Testis (tissue), 3 donors: ENCODE results near the gene ERBB4. TPM values are rescaled to one million over a fixed set of nuclear protein-coding genes. Genes with fewer than 3 reads are reported as not detected.

Experiments used
- DNase-seq: peaks from one replicate; pipeline ENCODE4 v3.0.0-alpha.2; 2019
- H3K27ac ChIP-seq, 2 donors: fragments of 200-600 bp; sonication (generic); one replicate each; pipeline ENCODE4 v1.5.1; 2019
- H3K27me3 ChIP-seq: fragments of 200-600 bp; sonication (generic); one replicate; pipeline ENCODE4 v1.5.1; 2019
- H3K36me3 ChIP-seq: fragments of 200-600 bp; sonication (generic); one replicate; pipeline ENCODE4 v1.5.1; 2017; ENCODE audit warnings: low read depth; ENCODE audit errors: missing control alignments
- H3K4me1 ChIP-seq: fragments of 200-600 bp; sonication (generic); one replicate; pipeline ENCODE4 v1.5.1; 2019
- H3K4me3 ChIP-seq, 2 donors: fragments of 200-600 bp; sonication (generic); one replicate each; pipeline ENCODE4 v1.5.1; 2017 to 2019
- H3K9me3 ChIP-seq: fragments of 200-600 bp; sonication (generic); one replicate; pipeline ENCODE4 v1.5.1; 2017
- CTCF ChIP-seq, 3 experiments: fragments of 450-650 bp in 2 of 3; fragments of 200-600 bp in 1 of 3; sonication (generic) in 1 of 3; IDR thresholded peaks; one replicate each; pipeline ENCODE4 v1.5.1; 2016 to 2019; ENCODE audit warnings: antibody characterized with exemption in 3 of 3, mild to moderate bottlenecking in 2 of 3, moderate library complexity in 1 of 3
- POLR2A ChIP-seq: fragments of 450-650 bp; IDR thresholded peaks from one replicate; pipeline ENCODE4 v1.6.1; 2017; ENCODE audit warnings: antibody characterized with exemption, mild to moderate bottlenecking, moderate library complexity
- WGBS, 2 donors: methylation state at CpG; one replicate each; pipeline ENCODE4 v1.1.5; 2018; 5-methylcytosine and 5-hydroxymethylcytosine counted together
- intact Hi-C: fragments of 100-400 bp; cut with DNase I; formaldehyde crosslinking; loops from one replicate; pipeline ENCODE4 v1.15.1; 2023; ENCODE audit warnings: low total_unique reads
- polyA plus RNA-seq: library from polyadenylated mRNA; stranded (reverse); fragments of 350-450 nt; fragmentation: Illumina TruSeq; extraction: RNeasy Lipid Tissue Mini Kit (QIAGEN cat#74804); gene quantifications from one replicate; pipeline ENCODE4 v1.2.3, GENCODE V29; 2014; ENCODE audit warnings: low read depth, low replicate concordance; ENCODE audit not compliant: insufficient read depth
- total RNA-seq, 2 donors: library from RNA; depleted of rRNA; stranded (reverse); fragments of >200 nt; gene quantifications; one replicate each; pipeline ENCODE4 v1.2.3, GENCODE V29; 2016

ERBB4 gene
- total and polyA plus RNA-seq, 3 donors from 2014 or later = 6.1 to 62.7 (median 47.7) TPM

- TF ChIP-seq POLR2A (no peak), CTCF (IDR thresholded peaks at IDR 0.05) (no peak)
- Histone ChIP-seq H3K36me3 (no peaks in the 10 kb centered on the region), H3K27ac (no peak overlapping the region), H3K27me3 (no peaks in the 10 kb centered on the region), H3K4me3 (no peak overlapping the region), H3K4me1 (no peaks in the 10 kb centered on the region), H3K9me3 (no peaks in the 10 kb centered on the region)
- intact Hi-C loops = no loop called here
- DNase-seq = no peak
- 70 to 74% methylated on average over 2 of the region's 2 CpGs for WGBS, 2 donors
These were observed 1050.9 kb downstream of the ERBB4 start for GRCh38 chr2:211487733-211488132.

DNA sequence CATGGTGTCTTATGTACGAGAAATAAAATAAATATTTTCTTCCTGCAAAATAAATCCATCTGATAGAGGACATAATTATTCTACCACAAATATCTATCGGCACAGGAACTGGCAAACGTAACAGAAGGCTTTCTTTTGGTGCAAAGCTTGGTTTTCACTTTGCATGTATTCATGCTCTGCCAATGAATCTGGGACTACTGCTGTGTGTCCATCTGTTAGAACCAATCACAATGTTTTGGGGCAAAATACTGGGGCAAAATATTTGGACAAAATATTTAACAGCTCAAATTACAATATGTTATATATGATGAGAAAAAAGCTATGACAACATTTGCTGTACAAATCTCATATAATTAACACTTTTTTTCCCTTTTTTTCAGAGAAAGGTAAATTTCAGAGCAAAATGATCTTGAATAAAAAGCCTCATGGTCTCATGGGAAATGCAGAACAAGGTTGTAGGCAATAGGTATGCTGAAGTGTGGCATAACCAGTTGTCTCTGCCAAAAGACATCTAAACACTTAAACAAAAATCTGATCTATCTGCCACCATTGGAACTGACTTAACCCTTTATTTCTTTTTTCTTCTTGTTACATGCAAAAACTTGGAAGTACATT lies 1059.0 kb downstream of the ERBB4 start:
- Histone ChIP-seq H3K4me1 (no peaks in the 10 kb centered on the region), H3K27ac (no peak overlapping the region), H3K36me3 (no peaks in the 10 kb centered on the region), H3K4me3 (no peak overlapping the region), H3K9me3 (no peaks in the 10 kb centered on the region), H3K27me3 (no peaks in the 10 kb centered on the region)
- 72 to 73% methylated on average over 3 of the region's 3 CpGs for WGBS, 2 donors
- intact Hi-C loops = no loop called here
- TF ChIP-seq CTCF (IDR thresholded peaks at IDR 0.05) (no peak), POLR2A (no peak)
- DNase-seq = no peak

DNA sequence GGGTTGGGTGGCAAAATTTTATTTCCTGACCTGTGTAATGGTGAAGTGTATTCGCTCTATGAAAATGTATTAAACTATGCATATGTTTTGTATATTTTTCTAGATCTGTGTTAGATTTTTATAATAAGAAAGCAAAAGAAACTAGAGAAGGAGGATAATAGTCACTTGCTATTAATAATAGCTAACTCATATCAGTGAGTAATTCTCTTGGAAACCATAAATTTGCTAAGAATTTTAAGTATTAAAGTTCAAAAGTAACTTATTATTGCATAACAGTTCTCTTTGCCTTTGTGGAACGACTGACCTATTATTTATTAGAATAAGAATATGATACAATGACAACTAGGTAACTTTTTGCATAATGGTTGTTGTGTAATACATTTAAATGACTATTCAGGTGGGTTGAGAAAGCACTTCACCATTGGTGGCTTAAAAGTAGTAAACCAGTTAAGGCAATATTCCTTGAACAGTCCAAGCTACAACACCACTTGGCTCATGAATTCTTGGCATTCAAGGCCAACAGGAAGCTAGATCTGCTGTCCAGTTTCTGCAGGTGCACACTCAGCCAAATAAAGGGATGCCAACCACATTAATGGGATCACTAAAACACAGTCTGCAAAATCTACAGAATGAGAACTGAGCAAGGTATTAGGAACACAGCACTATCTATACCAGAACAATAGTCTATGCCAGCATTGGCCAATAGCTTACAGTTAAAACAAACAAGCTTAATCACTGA lies 1060.9 kb downstream of the ERBB4 start:
- Histone ChIP-seq H3K4me3 (no peak overlapping the region), H3K27me3 (no peaks in the 10 kb centered on the region), H3K27ac (no peak overlapping the region), H3K9me3 (no peaks in the 10 kb centered on the region), H3K36me3 (no peaks in the 10 kb centered on the region), H3K4me1 (no peaks in the 10 kb centered on the region)
- WGBS, 2 donors = 75% methylated on average over 2 of the region's 2 CpGs
- DNase-seq = no peak
- intact Hi-C loops = no loop called here
- no peak for TF ChIP-seq CTCF (IDR thresholded peaks at IDR 0.05)
- TF ChIP-seq POLR2A = no peak

DNA sequence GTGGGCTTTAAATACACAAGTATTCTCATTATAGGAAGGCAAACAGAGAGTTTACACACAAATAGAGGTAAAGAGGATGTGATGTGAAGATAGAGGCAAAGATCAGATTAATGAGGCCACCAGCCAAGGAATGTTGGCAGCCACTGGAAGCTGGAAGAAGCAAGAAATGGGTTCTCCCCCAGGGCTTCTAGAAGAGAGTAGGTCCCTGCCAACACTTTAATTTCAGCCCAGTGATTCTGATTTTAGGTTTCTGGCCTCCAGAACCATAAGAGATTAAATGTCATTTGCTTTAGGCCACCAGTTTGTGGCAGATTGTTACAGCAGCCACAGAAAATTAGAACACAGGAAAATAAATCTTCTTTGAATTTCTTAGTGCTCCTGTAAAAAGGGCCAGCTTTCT lies 1065.5 kb downstream of the ERBB4 start:
- H3K36me3 ChIP-seq = no peaks in the 10 kb centered on the region

More for the DNA sequence above, 1065.5 kb downstream of the ERBB4 start:
- Histone ChIP-seq H3K27ac (no peak overlapping the region), H3K27me3 (no peaks in the 10 kb centered on the region), H3K9me3 (no peaks in the 10 kb centered on the region), H3K4me1 (no peaks in the 10 kb centered on the region), H3K4me3 (no peak overlapping the region)
- intact Hi-C loops = no loop called here
- no peak for DNase-seq
- TF ChIP-seq CTCF (IDR thresholded peaks at IDR 0.05) (no peak), POLR2A (no peak)
